AG04450 (cell line): ENCODE results near the gene TMEM181. TPM values are rescaled to one million over a fixed set of nuclear protein-coding genes. Genes with fewer than 3 reads are reported as not detected.
"Not testable (repeated sequence)": the region's sequence is repeated elsewhere in the genome, so short reads cannot be mapped to it uniquely, and the experiment has no call there.

Experiments used
- CTCF ChIA-PET: fragments of 300-600, 350-600 bp; formaldehyde crosslinking; extraction: SDS; loops from one replicate; lab custom pipeline; 2022; ENCODE audit warnings: antibody characterized with exemption, inconsistent platforms; lab: Charles Lee
- POLR2A ChIA-PET: fragments of 350-600 bp; formaldehyde crosslinking; extraction: SDS; loops from one replicate; lab custom pipeline; 2021; ENCODE audit warnings: antibody characterized with exemption, inconsistent platforms; lab: Yijun Ruan, JAX
- DNase-seq: peaks from one replicate; pipeline ENCODE4 v3.0.0-alpha.2; 2011; ENCODE audit warnings: low read depth, low spot score
- H3K27ac ChIP-seq: one replicate; pipeline ENCODE4 v1.5.1; 2012; ENCODE audit warnings: low read depth, low read length, control low read depth
- H3K27me3 ChIP-seq: one replicate; pipeline ENCODE4 v1.6.0; 2012; ENCODE audit warnings: low read length; ENCODE audit not compliant: control insufficient read depth, insufficient read depth
- H3K4me3 ChIP-seq: 2 replicates; pipeline ENCODE4 v1.5.1; 2011; ENCODE audit warnings: mild to moderate bottlenecking, low read depth, low read length, control low read depth
- H3K9me3 ChIP-seq: 2 replicates; pipeline ENCODE4 v1.5.1; 2012; ENCODE audit warnings: low read length; ENCODE audit not compliant: control insufficient read depth, insufficient read depth
- polyA plus RNA-seq: library from polyadenylated mRNA; depleted of rRNA; stranded (reverse); fragments of >200 nt; gene quantifications from 2 replicates; pipeline ENCODE4 v1.2.3, GENCODE V29; 2011
- TF ChIP-seq, protein P1 (sequence below): IDR thresholded peaks from 2 replicates; pipeline ENCODE4 v1.5.1; 2011; ENCODE audit warnings: low read depth, low read length, control low read depth, inconsistent platforms

Gene TMEM181
- polyA plus RNA-seq, 1 experiment = 44.1 TPM

DNA sequence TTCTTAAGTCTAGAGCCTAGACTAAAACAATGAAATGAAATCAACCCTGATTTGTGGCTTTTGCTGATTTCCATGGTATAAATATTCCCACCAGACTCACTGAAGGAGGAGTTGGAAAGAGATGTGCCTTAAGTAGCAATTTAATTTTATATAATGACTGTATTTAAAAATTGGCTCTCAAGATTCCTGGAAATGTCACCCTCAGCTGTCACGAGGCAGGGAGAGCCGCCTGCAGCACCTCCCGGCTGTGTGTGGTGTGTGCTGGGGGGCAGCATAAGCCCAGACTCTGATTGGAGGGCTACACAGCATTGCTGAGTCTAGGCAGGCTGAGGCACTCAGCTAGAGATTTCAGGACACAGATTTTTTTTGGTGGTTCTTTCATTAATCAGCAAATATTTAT is 40.6 kb upstream of the TMEM181 start:
- CTCF ChIA-PET = interaction anchor here (0.6 to 2.3 kb wide), 27 partner anchors 9 to 360 kb away, joined by 3 to 46 read pairs (median 3); no protein-coding TSS in a partner anchor
- DNase-seq = no peak
- Histone ChIP-seq H3K4me3 (no peak overlapping the region), H3K27ac (no peak overlapping the region), H3K9me3 (peaks cover 5% of the 10 kb centered on the region; the same call in 1 of the 2 replicates), H3K27me3 (peaks cover 3% of the 10 kb centered on the region)
- POLR2A ChIA-PET = interaction anchor here (0.7 to 0.9 kb wide), 3 partner anchors 144 to 300 kb away, joined by 3 read pairs; no protein-coding TSS in a partner anchor
- TF ChIP-seq, protein P1, sequence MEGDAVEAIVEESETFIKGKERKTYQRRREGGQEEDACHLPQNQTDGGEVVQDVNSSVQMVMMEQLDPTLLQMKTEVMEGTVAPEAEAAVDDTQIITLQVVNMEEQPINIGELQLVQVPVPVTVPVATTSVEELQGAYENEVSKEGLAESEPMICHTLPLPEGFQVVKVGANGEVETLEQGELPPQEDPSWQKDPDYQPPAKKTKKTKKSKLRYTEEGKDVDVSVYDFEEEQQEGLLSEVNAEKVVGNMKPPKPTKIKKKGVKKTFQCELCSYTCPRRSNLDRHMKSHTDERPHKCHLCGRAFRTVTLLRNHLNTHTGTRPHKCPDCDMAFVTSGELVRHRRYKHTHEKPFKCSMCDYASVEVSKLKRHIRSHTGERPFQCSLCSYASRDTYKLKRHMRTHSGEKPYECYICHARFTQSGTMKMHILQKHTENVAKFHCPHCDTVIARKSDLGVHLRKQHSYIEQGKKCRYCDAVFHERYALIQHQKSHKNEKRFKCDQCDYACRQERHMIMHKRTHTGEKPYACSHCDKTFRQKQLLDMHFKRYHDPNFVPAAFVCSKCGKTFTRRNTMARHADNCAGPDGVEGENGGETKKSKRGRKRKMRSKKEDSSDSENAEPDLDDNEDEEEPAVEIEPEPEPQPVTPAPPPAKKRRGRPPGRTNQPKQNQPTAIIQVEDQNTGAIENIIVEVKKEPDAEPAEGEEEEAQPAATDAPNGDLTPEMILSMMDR = no peak

DNA sequence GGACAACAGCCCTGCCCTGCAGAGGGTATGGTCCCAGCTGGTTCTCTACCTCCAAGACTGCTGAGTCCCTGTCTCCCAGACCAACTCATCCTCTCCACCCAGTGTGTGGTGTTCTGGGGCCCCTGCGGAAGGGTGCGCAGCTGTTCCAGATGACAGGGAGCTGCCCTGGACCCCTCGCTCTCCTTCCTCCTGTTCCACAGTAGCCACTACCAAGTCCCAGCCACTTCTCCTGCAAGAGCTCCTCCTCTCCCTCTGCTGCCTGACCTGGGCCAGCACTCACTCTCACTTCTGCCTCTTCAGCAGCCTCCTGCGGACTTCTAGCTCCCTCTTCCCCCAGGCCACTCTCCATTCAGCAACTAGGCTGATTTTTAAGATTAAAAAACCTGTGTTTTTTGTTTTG is 40.1 kb upstream of the TMEM181 start:
- DNase-seq = no peak
- CTCF ChIA-PET = interaction anchor here (1.3 to 2.3 kb wide), 4 partner anchors 64 to 302 kb away, joined by 4 to 46 read pairs (median 9); no protein-coding TSS in a partner anchor
- TF ChIP-seq, protein P1 = no peak
- no peak overlapping the region for H3K4me3 ChIP-seq
- H3K27ac ChIP-seq = no peak overlapping the region
- POLR2A ChIA-PET = no interaction called here
- peaks cover 3% of the 10 kb centered on the region for H3K27me3 ChIP-seq
- peaks cover 7% of the 10 kb centered on the region; the same call in 1 of the 2 replicates for H3K9me3 ChIP-seq

- H3K27me3 ChIP-seq, H3K9me3 ChIP-seq, H3K27ac ChIP-seq, DNase-seq, H3K4me3 ChIP-seq, POLR2A ChIA-PET, CTCF ChIA-PET: not testable (repeated sequence)
Observed at GRCh38 chr6:158520975-158521374, 38.9 kb upstream of the TMEM181 start.

- Histone ChIP-seq H3K27ac (no peak overlapping the region), H3K4me3 (no peak overlapping the region), H3K27me3 (peaks cover 5% of the 10 kb centered on the region), H3K9me3 (peaks cover 7% of the 10 kb centered on the region; the same call in 1 of the 2 replicates)
- TF ChIP-seq, protein P1 = no peak
- CTCF ChIA-PET = no interaction called here
- DNase-seq = no peak
- POLR2A ChIA-PET = no interaction called here
Observed at GRCh38 chr6:158521759-158522158, 38.1 kb upstream of the TMEM181 start.

DNA sequence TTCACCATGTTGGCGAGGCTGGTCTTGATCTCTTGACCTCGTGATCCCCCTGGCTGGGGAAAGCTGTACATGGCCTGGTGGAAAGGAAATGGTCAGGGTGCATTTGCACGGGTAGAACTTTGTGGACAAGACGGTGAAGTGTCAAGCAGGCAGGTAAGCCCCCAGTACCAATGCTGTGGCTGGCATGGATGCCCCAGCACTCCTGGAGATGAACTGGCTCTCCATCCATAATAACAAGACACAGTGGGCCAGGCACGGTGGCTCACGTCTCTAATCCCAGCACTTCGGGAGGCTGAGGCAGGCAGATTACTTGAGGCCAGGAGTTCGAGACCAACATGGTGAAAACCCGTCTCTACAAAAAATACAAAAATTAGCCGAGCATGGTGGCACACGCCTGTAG is 37.3 kb upstream of the TMEM181 start:
- no peak overlapping the region for H3K27ac ChIP-seq
- DNase-seq = no peak
- ChIA-PET CTCF (interaction anchor here (1.7 kb wide), 1 partner anchor 302 kb away, joined by 7 read pairs; no protein-coding TSS in a partner anchor), POLR2A (no interaction called here)
- H3K4me3 ChIP-seq = no peak overlapping the region
- H3K27me3 ChIP-seq = peaks cover 5% of the 10 kb centered on the region
- peaks cover 7% of the 10 kb centered on the region; the same call in 1 of the 2 replicates for H3K9me3 ChIP-seq
- TF ChIP-seq, protein P1 = no peak
